ENCODE measurements around the gene CHMP6. TPM values are rescaled to one million over a fixed set of nuclear protein-coding genes. Genes with fewer than 3 reads are reported as not detected.
A peak's percentile ranks its signal among the peaks of the same experiment; 100 is the strongest.

The CHMP6 gene
- total RNA-seq, 3 donors from 2014 or later, result 18.6 to 30.2 (median 27.7) TPM

- Histone ChIP-seq H3K27ac (no peak overlapping the region), H3K27me3 (no peaks in the 10 kb centered on the region), H3K36me3 (peaks cover 8% of the 10 kb centered on the region), H3K4me1 (peaks cover 0 to 11% of the 10 kb centered on the region in 2 donors), H3K9me3 (no peaks in the 10 kb centered on the region), H3K4me3 (peak overlapping the region; percentile 85 to 98 (median 93))
- intact Hi-C loops (cut with DNase I; ENCODE audit: low total_unique reads), result no loop called here
- DNase-seq (ENCODE audit: low spot score in 2 of 2), result no peak
- TF ChIP-seq CTCF (IDR thresholded peaks at IDR 0.05), result no peak
- TF ChIP-seq POLR2AphosphoS5 (IDR thresholded peaks at IDR 0.05), result no peak
- no peak for TF ChIP-seq POLR2A (IDR thresholded peaks at IDR 0.05)
Observed at GRCh38 chr17:80992948-80993624, 1.4 kb downstream of the CHMP6 start.

GRCh38 chr17:80995131-80995530 lies 3.5 kb downstream of the CHMP6 start:
- TF ChIP-seq POLR2AphosphoS5 (IDR thresholded peaks at IDR 0.05) (no peak), POLR2A (IDR thresholded peaks at IDR 0.05) (no peak), CTCF (IDR thresholded peaks at IDR 0.05) (no peak)
- Histone ChIP-seq H3K36me3 (peaks cover 12% of the 10 kb centered on the region), H3K4me1 (peaks cover 0 to 6% of the 10 kb centered on the region in 2 donors), H3K4me3 (no peak overlapping the region), H3K27ac (no peak overlapping the region), H3K27me3 (no peaks in the 10 kb centered on the region), H3K9me3 (no peaks in the 10 kb centered on the region)
- DNase-seq (ENCODE audit: low spot score in 2 of 2), result no peak
- intact Hi-C loops (cut with DNase I; ENCODE audit: low total_unique reads), result no loop called here

- H3K36me3 ChIP-seq, result peaks cover 12% of the 10 kb centered on the region
- no peak for TF ChIP-seq CTCF (IDR thresholded peaks at IDR 0.05)
- no peak overlapping the region for H3K27ac ChIP-seq
- peaks cover 0 to 6% of the 10 kb centered on the region in 2 donors for H3K4me1 ChIP-seq
- no peaks in the 10 kb centered on the region for H3K27me3 ChIP-seq
- H3K4me3 ChIP-seq, result no peak overlapping the region
- H3K9me3 ChIP-seq, result no peaks in the 10 kb centered on the region
- DNase-seq (ENCODE audit: low spot score in 2 of 2), result no peak
- intact Hi-C loops (cut with DNase I; ENCODE audit: low total_unique reads), result no loop called here
Observed at GRCh38 chr17:80996422-80997305, 5.0 kb downstream of the CHMP6 start.

GRCh38 chr17:80997424-80998117 lies 5.9 kb downstream of the CHMP6 start:
- DNase-seq (ENCODE audit: low spot score in 2 of 2), result no peak
- H3K27ac ChIP-seq, result no peak overlapping the region
- peaks cover 12% of the 10 kb centered on the region for H3K36me3 ChIP-seq
- peaks cover 0 to 6% of the 10 kb centered on the region in 2 donors for H3K4me1 ChIP-seq
- H3K27me3 ChIP-seq, result no peaks in the 10 kb centered on the region
- H3K4me3 ChIP-seq, result no peak overlapping the region
- intact Hi-C loops (cut with DNase I; ENCODE audit: low total_unique reads), result no loop called here
- no peaks in the 10 kb centered on the region for H3K9me3 ChIP-seq
- TF ChIP-seq POLR2AphosphoS5 (IDR thresholded peaks at IDR 0.05) (no peak), POLR2A (IDR thresholded peaks at IDR 0.05) (no peak), CTCF (IDR thresholded peaks at IDR 0.05) (no peak)

All from breast epithelium (tissue), 4 donors.